HG03378 (cell line): ENCODE results near the gene TMEM164.

ENCODE experiments used
- ATAC-seq: cut with Tn5 transposase; IDR thresholded peaks from one replicate; pipeline ENCODE4 v1.9.1; 2021; ENCODE audit warnings: mild to moderate bottlenecking, moderate library complexity; ENCODE audit not compliant: unreplicated experiment

Gene TMEM164

GRCh38 chrX:110188701-110189558 is 186.0 kb downstream of the TMEM164 start:
- ATAC-seq, result no peak

- ATAC-seq, result no peak
These were observed 189.6 kb downstream of the TMEM164 start for GRCh38 chrX:110192516-110192915.

- no peak for ATAC-seq
These were observed 192.1 kb downstream of the TMEM164 start for GRCh38 chrX:110194977-110195376.

- no peak for ATAC-seq
These were observed 198.9 kb downstream of the TMEM164 start for GRCh38 chrX:110201799-110202198.

- no peak for ATAC-seq
These were observed 202.1 kb downstream of the TMEM164 start for GRCh38 chrX:110204986-110205385.

GRCh38 chrX:110208092-110208491 is 205.2 kb downstream of the TMEM164 start:
- no peak for ATAC-seq

- ATAC-seq, result no peak
These were observed 207.7 kb downstream of the TMEM164 start for GRCh38 chrX:110210417-110211139.

- ATAC-seq, result no peak
These were observed 208.4 kb downstream of the TMEM164 start for GRCh38 chrX:110211340-110211739.

GRCh38 chrX:110212299-110212698 is 209.4 kb downstream of the TMEM164 start:
- no peak for ATAC-seq

GRCh38 chrX:110213183-110213582 is 210.3 kb downstream of the TMEM164 start:
- ATAC-seq, result no peak

- ATAC-seq, result no peak
These were observed 211.8 kb downstream of the TMEM164 start for GRCh38 chrX:110214684-110215083.

- ATAC-seq, result no peak
These were observed 212.5 kb downstream of the TMEM164 start for GRCh38 chrX:110215411-110215810.

GRCh38 chrX:110216027-110216426 is 213.1 kb downstream of the TMEM164 start:
- ATAC-seq, result no peak

- no peak for ATAC-seq
These were observed 215.7 kb downstream of the TMEM164 start for GRCh38 chrX:110218591-110218990.

GRCh38 chrX:110219920-110220319 is 217.0 kb downstream of the TMEM164 start:
- ATAC-seq, result no peak

- no peak for ATAC-seq
These were observed 219.8 kb downstream of the TMEM164 start for GRCh38 chrX:110222497-110223257.

- no peak for ATAC-seq
These were observed 222.2 kb downstream of the TMEM164 start for GRCh38 chrX:110224926-110225617.

GRCh38 chrX:110226931-110227330 is 224.0 kb downstream of the TMEM164 start:
- no peak for ATAC-seq
